Tibial nerve (tissue), 4 donors: ENCODE data around the gene POLDIP3. TPM values are rescaled to one million over a fixed set of nuclear protein-coding genes. Genes with fewer than 3 reads are reported as not detected.
A peak's percentile ranks its signal among the peaks of the same experiment; 100 is the strongest.

Source experiments
- DNase-seq, 2 donors: peaks; one replicate each; pipeline ENCODE4 v3.0.0-alpha.2; 2019; ENCODE audit warnings: low spot score in 2 of 2
- H3K27ac ChIP-seq, 4 donors: fragments of 200-600 bp; sonication (generic) in 3 of 4; one replicate each; pipeline ENCODE4 v1.5.1; 2017 to 2019; ENCODE audit warnings: mild to moderate bottlenecking in 1 of 4
- H3K27me3 ChIP-seq, 2 donors: fragments of 200-600 bp; sonication (generic) in 1 of 2; one replicate each; pipeline versions ENCODE4 v1.5.1 to v1.6.0; 2017 to 2019
- H3K36me3 ChIP-seq, 3 donors: fragments of 200-600 bp; sonication (generic); one replicate each; pipeline ENCODE4 v1.5.1; 2018 to 2019
- H3K4me1 ChIP-seq, 4 donors: fragments of 200-600 bp; sonication (generic) in 3 of 4; one replicate each; pipeline ENCODE4 v1.5.1; 2017 to 2019
- H3K4me3 ChIP-seq, 4 donors: fragments of 200-600 bp; sonication (generic) in 3 of 4; one replicate each; pipeline ENCODE4 v1.5.1; 2017 to 2019; ENCODE audit warnings: mild to moderate bottlenecking in 1 of 4, moderate library complexity in 1 of 4
- H3K9me3 ChIP-seq, 4 donors: fragments of 200-600 bp; sonication (generic) in 3 of 4; one replicate each; pipeline ENCODE4 v1.5.1; 2017 to 2019
- CTCF ChIP-seq, 5 experiments: fragments of 200-600 bp in 3 of 5; fragments of 450-650 bp in 2 of 5; sonication (generic) in 3 of 5; IDR thresholded peaks; one replicate each; pipeline ENCODE4 v1.5.1; 2016 to 2019; ENCODE audit warnings: antibody characterized with exemption in 5 of 5, mild to moderate bottlenecking in 3 of 5, moderate library complexity in 2 of 5
- EP300 ChIP-seq, 2 donors: sonication (generic); formaldehyde crosslinking; IDR thresholded peaks; one replicate each; pipeline ENCODE4 v1.6.1; 2017; ENCODE audit warnings: antibody characterized with exemption in 2 of 2, mild to moderate bottlenecking in 1 of 2
- POLR2A ChIP-seq, 2 donors: fragments of 450-650 bp; IDR thresholded peaks; one replicate each; pipeline ENCODE4 v1.6.1; 2017; ENCODE audit warnings: antibody characterized with exemption in 2 of 2, mild to moderate bottlenecking in 2 of 2, moderate library complexity in 2 of 2
- WGBS, 2 donors: methylation state at CpG; one replicate each; pipeline ENCODE4 v1.1.5; 2018; 5-methylcytosine and 5-hydroxymethylcytosine counted together
- total RNA-seq, 4 donors: library from RNA; depleted of rRNA; stranded (reverse); fragments of >200 nt; gene quantifications; one replicate each; pipeline ENCODE4 v1.1.0, GENCODE V29; 2016

Gene POLDIP3
- total RNA-seq, 4 donors from 2014 or later = 47.4 to 49.2 (median 48.5) TPM

GRCh38 chr22:42596336-42596735 lies 18.3 kb downstream of the POLDIP3 start:
- H3K36me3 ChIP-seq = peaks cover 0 to 100% (median 39%) of the 10 kb centered on the region in 3 donors
- H3K9me3 ChIP-seq = no peaks in the 10 kb centered on the region
- no peak overlapping the region for H3K4me3 ChIP-seq
- no peak for TF ChIP-seq EP300 (IDR thresholded peaks at IDR 0.05)
- peak overlapping the region in 1 of 4 donors; percentile 36 for H3K27ac ChIP-seq
- WGBS, 2 donors = 49 to 54% methylated on average over 5 of the region's 5 CpGs
- no peaks in the 10 kb centered on the region for H3K27me3 ChIP-seq
- DNase-seq = no peak
- peaks cover 0 to 28% (median 0%) of the 10 kb centered on the region in 4 donors for H3K4me1 ChIP-seq

GRCh38 chr22:42595434-42595833 lies 19.2 kb downstream of the POLDIP3 start:
- DNase-seq = no peak
- Histone ChIP-seq H3K4me3 (no peak overlapping the region), H3K27ac (no peak overlapping the region), H3K4me1 (peaks cover 0 to 28% (median 0%) of the 10 kb centered on the region in 4 donors), H3K36me3 (peaks cover 0 to 100% (median 40%) of the 10 kb centered on the region in 3 donors), H3K27me3 (no peaks in the 10 kb centered on the region), H3K9me3 (no peaks in the 10 kb centered on the region)
- no peak for TF ChIP-seq CTCF (IDR thresholded peaks at IDR 0.05)
- no peak for TF ChIP-seq POLR2A (IDR thresholded peaks at IDR 0.05)
- TF ChIP-seq EP300 (IDR thresholded peaks at IDR 0.05) = no peak
- WGBS, 2 donors = 68 to 78% methylated on average over 3 of the region's 3 CpGs

GRCh38 chr22:42591987-42592386 lies 22.7 kb downstream of the POLDIP3 start:
- no peak for DNase-seq
- no peaks in the 10 kb centered on the region for H3K27me3 ChIP-seq
- H3K4me1 ChIP-seq = peaks cover 0 to 19% (median 0%) of the 10 kb centered on the region in 4 donors
- 96 to 98% methylated on average over 12 of the region's 12 CpGs for WGBS, 2 donors
- H3K4me3 ChIP-seq = no peak overlapping the region
- no peaks in the 10 kb centered on the region for H3K9me3 ChIP-seq
- H3K36me3 ChIP-seq = peaks cover 0 to 98% (median 35%) of the 10 kb centered on the region in 3 donors
- no peak overlapping the region for H3K27ac ChIP-seq
- TF ChIP-seq CTCF (IDR thresholded peaks at IDR 0.05) = no peak
- no peak for TF ChIP-seq POLR2A (IDR thresholded peaks at IDR 0.05)
- TF ChIP-seq EP300 (IDR thresholded peaks at IDR 0.05) = no peak

GRCh38 chr22:42587588-42588175 lies 27.0 kb downstream of the POLDIP3 start:
- WGBS, 2 donors = 71 to 78% methylated on average over 5 of the region's 5 CpGs
- Histone ChIP-seq H3K27ac (no peak overlapping the region), H3K27me3 (no peaks in the 10 kb centered on the region), H3K36me3 (peaks cover 3 to 98% (median 40%) of the 10 kb centered on the region in 3 donors), H3K4me3 (no peak overlapping the region), H3K9me3 (no peaks in the 10 kb centered on the region), H3K4me1 (peaks cover 0 to 4% (median 0%) of the 10 kb centered on the region in 4 donors)
- DNase-seq = no peak
- no peak for TF ChIP-seq CTCF (IDR thresholded peaks at IDR 0.05)
- no peak for TF ChIP-seq POLR2A (IDR thresholded peaks at IDR 0.05)
- no peak for TF ChIP-seq EP300 (IDR thresholded peaks at IDR 0.05)

GRCh38 chr22:42586381-42586780 lies 28.3 kb downstream of the POLDIP3 start:
- WGBS, 2 donors = 90 to 95% methylated on average over 4 of the region's 4 CpGs
- H3K27me3 ChIP-seq = no peaks in the 10 kb centered on the region
- peaks cover 0 to 13% (median 3%) of the 10 kb centered on the region in 4 donors for H3K4me1 ChIP-seq
- peaks cover 3 to 86% (median 33%) of the 10 kb centered on the region in 3 donors for H3K36me3 ChIP-seq
- DNase-seq = no peak
- no peak overlapping the region for H3K27ac ChIP-seq
- no peak overlapping the region for H3K4me3 ChIP-seq
- H3K9me3 ChIP-seq = no peaks in the 10 kb centered on the region
- TF ChIP-seq EP300 (IDR thresholded peaks at IDR 0.05) (no peak), CTCF (IDR thresholded peaks at IDR 0.05) (no peak), POLR2A (IDR thresholded peaks at IDR 0.05) (no peak)
